ENCODE data around the gene CHIC2.

- TF ChIP-seq EZH2 (IDR thresholded peaks at IDR 0.05; ENCODE audit: borderline replicate concordance) = no peak
- TF ChIP-seq CTCF (IDR thresholded peaks at IDR 0.05; ENCODE audit: poor library complexity) = no peak
Measured at GRCh38 chr4:54060116-54060515, 4.3 kb downstream of the CHIC2 start.

Measured in hepatocyte (in vitro differentiated cells).